ENCODE results near the gene BTBD7.

The BTBD7 gene

GRCh38 chr14:93219103-93219726, 113.6 kb downstream of the BTBD7 start:
- Histone ChIP-seq H3K4me3 (ENCODE audit: control insufficient read depth in 1 of 7, extremely low read depth in 1 of 7, insufficient read depth in 4 of 7, low read depth in 2 of 7, low read length in 6 of 7) (no peak overlapping the region), H3K4me1 (ENCODE audit: control extremely low read depth in 1 of 4, control insufficient read depth in 4 of 4, insufficient read depth in 4 of 4, low read length in 3 of 4) (no peaks in the 10 kb centered on the region), H3K9me3 (ENCODE audit: control extremely low read depth in 1 of 5, control insufficient read depth in 4 of 5, insufficient read depth in 2 of 5, low read depth in 1 of 5, low read length in 4 of 5) (no peaks in the 10 kb centered on the region), H3K27ac (ENCODE audit: insufficient read depth in 1 of 2, low read depth in 1 of 2, low read length in 2 of 2, poor library complexity in 1 of 2, severe bottlenecking in 2 of 2) (no peak overlapping the region), H3K36me3 (ENCODE audit: control insufficient read depth in 4 of 4, insufficient read depth in 4 of 4, low read length in 3 of 4) (peaks cover 5 to 62% (median 34%) of the 10 kb centered on the region in 4 experiments), H3K27me3 (replicated peaks in 2 of 5; ENCODE audit: control insufficient read depth in 4 of 5, insufficient read depth in 5 of 5, low read length in 4 of 5) (no peaks in the 10 kb centered on the region)
- WGBS (ENCODE audit: insufficient coverage), result 23% methylated on average over 2 of the region's 3 CpGs
- CTCF ChIA-PET, result interaction anchor here (0.6 to 3.1 kb wide), 9 partner anchors 11 to 108 kb away, joined by 3 to 8 read pairs (median 4); partner anchors contain the start of genes LYSET and MOAP1
- peak; percentile 77 to 87 (median 87) for DNase-seq
- POLR2A ChIA-PET, result no interaction called here

DNA sequence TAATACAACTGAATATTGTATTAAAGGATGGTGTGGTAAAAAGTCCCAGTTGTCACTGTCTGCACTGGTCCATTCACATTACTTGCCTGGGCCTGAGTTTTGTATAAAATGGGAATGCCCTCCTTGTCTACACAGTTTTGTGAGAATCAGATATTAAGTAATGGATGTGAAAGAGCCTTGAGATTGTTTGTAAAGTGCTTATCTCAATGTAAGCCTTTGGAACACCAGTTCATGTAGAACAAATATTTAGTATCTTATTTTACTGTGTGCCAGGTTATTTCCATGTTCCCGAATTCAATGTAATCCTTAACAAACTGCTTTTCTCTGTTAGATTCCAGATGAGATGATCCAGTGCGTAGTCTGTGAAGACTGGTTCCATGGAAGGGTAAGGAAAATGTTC, 118.2 kb downstream of the BTBD7 start:
- no peaks in the 10 kb centered on the region for H3K9me3 ChIP-seq (ENCODE audit: control extremely low read depth in 1 of 5, control insufficient read depth in 4 of 5, insufficient read depth in 2 of 5, low read depth in 1 of 5, low read length in 4 of 5)
- H3K36me3 ChIP-seq (ENCODE audit: control insufficient read depth in 4 of 4, insufficient read depth in 4 of 4, low read length in 3 of 4), result peaks cover 7 to 52% (median 23%) of the 10 kb centered on the region in 4 experiments
- no peaks in the 10 kb centered on the region for H3K27me3 ChIP-seq (replicated peaks in 2 of 5; ENCODE audit: control insufficient read depth in 4 of 5, insufficient read depth in 5 of 5, low read length in 4 of 5)
- H3K27ac ChIP-seq (ENCODE audit: insufficient read depth in 1 of 2, low read depth in 1 of 2, low read length in 2 of 2, poor library complexity in 1 of 2, severe bottlenecking in 2 of 2), result no peak overlapping the region
- WGBS (ENCODE audit: insufficient coverage), result 100% methylated on average over 1 of the region's 2 CpGs
- CTCF ChIA-PET, result no interaction called here
- peaks cover 0 to 1% (median 0%) of the 10 kb centered on the region in 4 experiments for H3K4me1 ChIP-seq (ENCODE audit: control extremely low read depth in 1 of 4, control insufficient read depth in 4 of 4, insufficient read depth in 4 of 4, low read length in 3 of 4)
- DNase-seq, result no peak
- H3K4me3 ChIP-seq (ENCODE audit: control insufficient read depth in 1 of 7, extremely low read depth in 1 of 7, insufficient read depth in 4 of 7, low read depth in 2 of 7, low read length in 6 of 7), result no peak overlapping the region
- POLR2A ChIA-PET, result no interaction called here

- peaks cover 4 to 47% (median 21%) of the 10 kb centered on the region in 4 experiments for H3K36me3 ChIP-seq (ENCODE audit: control insufficient read depth in 4 of 4, insufficient read depth in 4 of 4, low read length in 3 of 4)
- WGBS (ENCODE audit: insufficient coverage), result 100% methylated on average over 1 of the region's 3 CpGs
- CTCF ChIA-PET, result interaction anchor here (1.2 kb wide), 2 partner anchors 57 to 260 kb away, joined by 3 read pairs; no protein-coding TSS in a partner anchor
- no peaks in the 10 kb centered on the region for H3K27me3 ChIP-seq (replicated peaks in 2 of 5; ENCODE audit: control insufficient read depth in 4 of 5, insufficient read depth in 5 of 5, low read length in 4 of 5)
- H3K9me3 ChIP-seq (ENCODE audit: control extremely low read depth in 1 of 5, control insufficient read depth in 4 of 5, insufficient read depth in 2 of 5, low read depth in 1 of 5, low read length in 4 of 5), result no peaks in the 10 kb centered on the region
- POLR2A ChIA-PET, result no interaction called here
- DNase-seq, result no peak
- no peak overlapping the region for H3K4me3 ChIP-seq (ENCODE audit: control insufficient read depth in 1 of 7, extremely low read depth in 1 of 7, insufficient read depth in 4 of 7, low read depth in 2 of 7, low read length in 6 of 7)
- H3K4me1 ChIP-seq (ENCODE audit: control extremely low read depth in 1 of 4, control insufficient read depth in 4 of 4, insufficient read depth in 4 of 4, low read length in 3 of 4), result peaks cover 8 to 19% (median 9%) of the 10 kb centered on the region in 4 experiments
- H3K27ac ChIP-seq (ENCODE audit: insufficient read depth in 1 of 2, low read depth in 1 of 2, low read length in 2 of 2, poor library complexity in 1 of 2, severe bottlenecking in 2 of 2), result no peak overlapping the region
Observed at GRCh38 chr14:93212432-93212831, 120.4 kb downstream of the BTBD7 start.

DNA sequence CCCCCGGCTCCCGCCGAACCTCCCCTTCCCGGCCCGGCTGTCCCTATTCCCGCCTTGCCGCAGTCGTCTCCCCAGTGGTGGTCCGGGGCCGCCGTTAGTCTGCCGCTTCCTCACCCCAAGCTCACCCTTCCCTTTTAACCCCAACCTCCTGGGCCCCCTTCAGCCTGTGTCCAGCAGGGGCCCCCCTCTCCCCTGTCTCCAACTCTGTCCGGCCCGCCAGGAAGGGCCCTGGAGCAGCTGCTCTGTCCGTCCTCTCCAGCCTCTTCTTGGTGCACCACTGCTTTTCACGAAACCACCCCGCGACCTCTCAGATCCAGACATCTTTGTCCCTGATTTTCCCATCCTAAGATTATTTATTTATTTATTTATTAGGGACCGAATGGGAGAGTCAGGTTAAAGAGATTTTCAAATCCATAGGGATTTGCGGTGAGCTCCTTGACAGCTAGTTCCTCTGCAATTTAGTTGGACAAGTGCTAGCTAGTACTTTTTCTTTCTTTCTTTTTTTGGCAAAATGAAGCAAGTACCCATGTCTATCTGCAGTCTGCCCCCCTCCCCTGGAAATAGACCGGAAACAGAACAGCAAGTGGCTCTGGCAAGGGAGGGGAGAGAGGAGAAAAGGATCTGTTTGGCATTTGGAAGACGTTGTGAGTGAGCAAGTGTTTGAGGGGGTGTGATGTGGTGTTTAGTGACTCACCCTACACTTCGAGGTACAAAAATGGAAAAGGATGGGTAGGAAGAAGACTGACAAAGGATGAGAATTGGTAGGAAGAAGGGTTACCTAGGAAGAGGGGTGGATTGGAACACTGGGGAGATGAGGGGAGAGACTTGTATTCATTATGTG, 125.1 kb downstream of the BTBD7 start:
- peak overlapping the region; percentile 84 to 97 (median 95) for H3K4me3 ChIP-seq (ENCODE audit: control insufficient read depth in 1 of 7, extremely low read depth in 1 of 7, insufficient read depth in 4 of 7, low read depth in 2 of 7, low read length in 6 of 7)
- WGBS (ENCODE audit: insufficient coverage), result 0% methylated on average over 13 of the region's 23 CpGs

DNA sequence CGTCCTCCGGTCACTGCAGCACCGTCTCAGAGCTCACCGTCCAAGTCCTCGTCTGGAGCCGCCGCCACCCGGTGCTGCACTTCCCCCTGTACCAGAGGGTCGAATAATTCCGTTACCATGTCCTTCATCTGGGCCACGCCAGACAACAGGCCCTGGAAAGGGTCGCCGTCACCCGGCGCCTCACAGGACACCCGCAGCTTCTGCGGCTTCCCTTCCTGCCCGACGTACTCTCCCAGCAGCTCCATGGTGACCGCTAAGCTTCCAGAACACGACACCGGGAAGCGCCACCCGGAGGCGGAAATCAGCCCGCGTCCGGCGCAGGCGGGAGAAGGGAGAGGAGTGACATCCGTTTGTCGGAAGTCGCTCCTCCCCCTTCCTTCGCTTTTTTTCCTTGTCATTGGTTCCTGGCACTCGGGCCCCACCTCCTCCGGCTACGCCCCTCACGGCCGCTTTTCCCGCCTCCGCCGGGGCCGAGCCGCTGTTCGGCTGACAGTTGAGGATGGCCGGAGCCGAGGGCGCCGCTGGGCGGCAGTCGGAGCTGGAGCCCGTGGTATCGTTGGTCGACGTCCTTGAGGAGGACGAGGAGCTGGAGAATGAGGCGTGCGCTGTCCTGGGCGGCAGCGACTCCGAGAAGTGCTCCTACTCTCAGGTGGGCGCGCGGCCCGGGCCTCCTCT, 125.9 kb downstream of the BTBD7 start, which contains the start of the genes GON7 and UBR7:
GON7 (minus strand) TSS at position 273 of the 675 bp plus-strand sequence; CDS start at position 245, 28 bp downstream.
UBR7 (plus strand) TSS at position 464 of the 675 bp plus-strand sequence; CDS start at position 500, 36 bp downstream.
- WGBS (ENCODE audit: insufficient coverage), result under 1% methylated on average over 45 of the region's 65 CpGs
- no peaks in the 10 kb centered on the region for H3K27me3 ChIP-seq (replicated peaks in 2 of 5; ENCODE audit: control insufficient read depth in 4 of 5, insufficient read depth in 5 of 5, low read length in 4 of 5)
- peaks cover under 1 to 2% (median 1%) of the 10 kb centered on the region in 4 experiments for H3K36me3 ChIP-seq (ENCODE audit: control insufficient read depth in 4 of 4, insufficient read depth in 4 of 4, low read length in 3 of 4)
- H3K4me1 ChIP-seq (ENCODE audit: control extremely low read depth in 1 of 4, control insufficient read depth in 4 of 4, insufficient read depth in 4 of 4, low read length in 3 of 4), result peaks cover 13 to 31% (median 24%) of the 10 kb centered on the region in 4 experiments
- ChIA-PET CTCF (interaction anchor here (0.9 to 3.0 kb wide), 12 partner anchors 8 to 94 kb away, joined by 3 to 27 read pairs (median 5); partner anchors contain the start of genes LYSET and MOAP1), POLR2A (interaction anchor here (2.1 kb wide), 1 partner anchor 22 kb away, joined by 15 read pairs; the partner anchor contains the start of genes LYSET and MOAP1)
- peak within 1 kb of the TSS; percentile 84 to 97 (median 95) for H3K4me3 ChIP-seq (ENCODE audit: control insufficient read depth in 1 of 7, extremely low read depth in 1 of 7, insufficient read depth in 4 of 7, low read depth in 2 of 7, low read length in 6 of 7)
- peak within 1 kb of the TSS; percentile 15 to 85 for H3K27ac ChIP-seq (ENCODE audit: insufficient read depth in 1 of 2, low read depth in 1 of 2, low read length in 2 of 2, poor library complexity in 1 of 2, severe bottlenecking in 2 of 2)
- H3K9me3 ChIP-seq (ENCODE audit: control extremely low read depth in 1 of 5, control insufficient read depth in 4 of 5, insufficient read depth in 2 of 5, low read depth in 1 of 5, low read length in 4 of 5), result no peaks in the 10 kb centered on the region
- DNase-seq, result peak; percentile 90 to 93 (median 91)

More for the DNA sequence above, 125.1 kb downstream of the BTBD7 start:
- CTCF ChIA-PET, result interaction anchor here (0.9 to 3.0 kb wide), 9 partner anchors 9 to 94 kb away, joined by 4 to 27 read pairs (median 5); partner anchors contain the start of genes LYSET and MOAP1
- peaks cover 13 to 31% (median 24%) of the 10 kb centered on the region in 4 experiments for H3K4me1 ChIP-seq (ENCODE audit: control extremely low read depth in 1 of 4, control insufficient read depth in 4 of 4, insufficient read depth in 4 of 4, low read length in 3 of 4)
- H3K27me3 ChIP-seq (replicated peaks in 2 of 5; ENCODE audit: control insufficient read depth in 4 of 5, insufficient read depth in 5 of 5, low read length in 4 of 5), result no peaks in the 10 kb centered on the region
- H3K27ac ChIP-seq (ENCODE audit: insufficient read depth in 1 of 2, low read depth in 1 of 2, low read length in 2 of 2, poor library complexity in 1 of 2, severe bottlenecking in 2 of 2), result peak overlapping the region; percentile 15 to 85
- H3K36me3 ChIP-seq (ENCODE audit: control insufficient read depth in 4 of 4, insufficient read depth in 4 of 4, low read length in 3 of 4), result peaks cover 3 to 10% (median 6%) of the 10 kb centered on the region in 4 experiments
- POLR2A ChIA-PET, result interaction anchor here (0.7 to 2.1 kb wide), 2 partner anchors 23 to 95 kb away, joined by 3 to 15 read pairs; partner anchors contain the start of genes LYSET and MOAP1
- DNase-seq, result peak; percentile 47 to 91 (median 85)
- H3K9me3 ChIP-seq (ENCODE audit: control extremely low read depth in 1 of 5, control insufficient read depth in 4 of 5, insufficient read depth in 2 of 5, low read depth in 1 of 5, low read length in 4 of 5), result no peaks in the 10 kb centered on the region

DNA sequence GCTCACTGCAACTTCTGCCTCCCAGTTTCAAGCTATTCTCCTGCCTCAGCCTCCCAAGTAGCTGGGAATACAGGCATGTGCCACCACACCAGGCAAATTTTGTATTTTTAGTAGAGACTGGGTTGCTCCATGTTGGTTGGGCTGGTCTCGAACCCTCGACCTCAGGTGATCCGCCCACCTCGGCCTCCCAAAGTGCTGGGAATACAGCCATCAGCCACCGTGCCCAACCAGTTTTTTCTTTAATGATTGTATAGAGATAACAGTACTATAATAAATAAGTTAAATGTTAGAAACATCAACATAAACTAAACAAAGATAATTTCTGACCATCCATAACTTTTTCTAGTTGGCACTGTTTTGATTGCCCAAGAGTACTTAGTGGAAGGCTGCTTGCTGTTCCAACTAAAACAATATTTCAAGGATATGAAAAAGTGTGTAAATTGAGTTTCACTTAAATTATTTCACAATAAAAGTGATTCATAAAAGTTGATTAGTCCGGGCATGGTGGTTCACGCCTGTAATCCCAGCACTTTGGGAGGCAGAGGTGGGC, 131.6 kb downstream of the BTBD7 start:
- CTCF ChIA-PET, result interaction anchor here (1.2 kb wide), 1 partner anchor 7 kb away, joined by 3 read pairs; no protein-coding TSS in a partner anchor
- POLR2A ChIA-PET, result no interaction called here
- Histone ChIP-seq H3K27me3 (replicated peaks in 2 of 5; ENCODE audit: control insufficient read depth in 4 of 5, insufficient read depth in 5 of 5, low read length in 4 of 5) (no peaks in the 10 kb centered on the region), H3K9me3 (ENCODE audit: control extremely low read depth in 1 of 5, control insufficient read depth in 4 of 5, insufficient read depth in 2 of 5, low read depth in 1 of 5, low read length in 4 of 5) (no peaks in the 10 kb centered on the region), H3K4me1 (ENCODE audit: control extremely low read depth in 1 of 4, control insufficient read depth in 4 of 4, insufficient read depth in 4 of 4, low read length in 3 of 4) (peaks cover 2 to 12% (median 11%) of the 10 kb centered on the region in 4 experiments), H3K4me3 (ENCODE audit: control insufficient read depth in 1 of 7, extremely low read depth in 1 of 7, insufficient read depth in 4 of 7, low read depth in 2 of 7, low read length in 6 of 7) (no peak overlapping the region), H3K36me3 (ENCODE audit: control insufficient read depth in 4 of 4, insufficient read depth in 4 of 4, low read length in 3 of 4) (peaks cover 0 to 3% (median 0%) of the 10 kb centered on the region in 4 experiments), H3K27ac (ENCODE audit: insufficient read depth in 1 of 2, low read depth in 1 of 2, low read length in 2 of 2, poor library complexity in 1 of 2, severe bottlenecking in 2 of 2) (no peak overlapping the region)
- 95% methylated on average over 4 of the region's 7 CpGs for WGBS (ENCODE audit: insufficient coverage)
- DNase-seq, result no peak

All from common myeloid progenitor, CD34-positive (primary cell).